Activated CD4-positive, alpha-beta memory T cell treated with anti-CD3 and anti-CD28 coated beads, Interleukin-2, amount 10 ng/mL, durations not matched to agents 7 days and 5 days (primary cell): ENCODE results near the gene CTXND1. TPM values are rescaled to one million over a fixed set of nuclear protein-coding genes. Genes with fewer than 3 reads are reported as not detected.
"Not testable (repeated sequence)": the region's sequence is repeated elsewhere in the genome, so short reads cannot be mapped to it uniquely, and the experiment has no call there.

Experiments
- CTCF ChIA-PET: fragments of 350-600 bp; sonication (Branson Sonifier 250); formaldehyde crosslinking; loops from one replicate; lab custom pipeline; 2021; ENCODE audit warnings: antibody characterized with exemption, inconsistent platforms; lab: Charles Lee
- POLR2A ChIA-PET: fragments of 350-600 bp; sonication (Branson Sonifier 250); formaldehyde crosslinking; loops from one replicate; lab custom pipeline; 2021; ENCODE audit warnings: antibody characterized with exemption; lab: Charles Lee
- DNase-seq: peaks from one replicate; pipeline ENCODE4 v3.0.0-alpha.2; 2020
- H3K27ac Mint-ChIP-seq: one replicate; pipeline ENCODE4 v1.8.0; 2021; ENCODE audit warnings: mild to moderate bottlenecking, mixed read lengths
- H3K27me3 Mint-ChIP-seq: one replicate; pipeline ENCODE4 v1.8.0; 2021; ENCODE audit warnings: mixed read lengths
- H3K36me3 Mint-ChIP-seq: one replicate; pipeline ENCODE4 v1.8.0; 2021; ENCODE audit warnings: low read depth, mixed read lengths
- H3K4me1 Mint-ChIP-seq: one replicate; pipeline ENCODE4 v1.8.0; 2021; ENCODE audit warnings: mixed read lengths
- H3K4me3 Mint-ChIP-seq: one replicate; pipeline ENCODE4 v1.8.0; 2021; ENCODE audit warnings: mild to moderate bottlenecking, mixed read lengths
- H3K9me3 Mint-ChIP-seq: one replicate; pipeline ENCODE4 v1.8.0; 2021; ENCODE audit warnings: mixed read lengths
- total RNA-seq, 2 experiments: library from RNA; stranded (reverse); gene quantifications; one replicate each; pipeline ENCODE4 v1.2.3, GENCODE V29; 2021

Gene CTXND1
- total RNA-seq, 2 experiments from 2014 or later: not detected

GRCh38 chr15:80155378-80156175, 96.4 kb downstream of the CTXND1 start:
- peaks cover 49% of the 10 kb centered on the region for H3K4me1 Mint-ChIP-seq

GRCh38 chr15:80155001-80155377, 97.0 kb downstream of the CTXND1 start:
- peak overlapping the region; percentile 66 for H3K27ac Mint-ChIP-seq
- CTCF ChIA-PET: no interaction called here

More at GRCh38 chr15:80155378-80156175, 96.4 kb downstream of the CTXND1 start:
- POLR2A ChIA-PET: interaction anchor here (4.0 kb wide), 1 partner anchor 95 kb away, joined by 23 read pairs; the partner anchor contains the start of gene ZFAND6
- peaks cover 23% of the 10 kb centered on the region for H3K36me3 Mint-ChIP-seq
- H3K27ac Mint-ChIP-seq, H3K9me3 Mint-ChIP-seq, DNase-seq, CTCF ChIA-PET, H3K4me3 Mint-ChIP-seq, H3K27me3 Mint-ChIP-seq: not testable (repeated sequence)

GRCh38 chr15:80154336-80154735, 97.7 kb downstream of the CTXND1 start:
- Mint-ChIP-seq H3K4me1 (peaks cover 36% of the 10 kb centered on the region), H3K9me3 (no peaks in the 10 kb centered on the region), H3K4me3 (peak overlapping the region; percentile 82), H3K27me3 (peaks cover 7% of the 10 kb centered on the region), H3K36me3 (peaks cover 11% of the 10 kb centered on the region), H3K27ac (peak overlapping the region; percentile 93)
- DNase-seq: no peak
- ChIA-PET POLR2A (interaction anchor here (1.3 to 4.0 kb wide), 3 partner anchors 8 to 94 kb away, joined by 3 to 23 read pairs (median 4); partner anchors contain the start of gene ZFAND6), CTCF (no interaction called here)

More at GRCh38 chr15:80155001-80155377, 97.0 kb downstream of the CTXND1 start:
- H3K4me3 Mint-ChIP-seq: peak overlapping the region; percentile 48
- peaks cover 6% of the 10 kb centered on the region for H3K27me3 Mint-ChIP-seq
- H3K4me1 Mint-ChIP-seq: peaks cover 43% of the 10 kb centered on the region
- H3K9me3 Mint-ChIP-seq: no peaks in the 10 kb centered on the region
- POLR2A ChIA-PET: interaction anchor here (1.3 to 4.0 kb wide), 2 partner anchors 9 to 95 kb away, joined by 3 to 23 read pairs; partner anchors contain the start of gene ZFAND6
- peaks cover 17% of the 10 kb centered on the region for H3K36me3 Mint-ChIP-seq
- no peak for DNase-seq

- H3K9me3 Mint-ChIP-seq: no peaks in the 10 kb centered on the region
- no peak for DNase-seq
- POLR2A ChIA-PET: interaction anchor here (0.5 to 4.0 kb wide), 7 partner anchors 8 to 283 kb away, joined by 3 to 23 read pairs (median 4); partner anchors contain the start of gene ZFAND6
- H3K27me3 Mint-ChIP-seq: peaks cover 7% of the 10 kb centered on the region
- peak overlapping the region; percentile 82 for H3K4me3 Mint-ChIP-seq
- peak overlapping the region; percentile 93 for H3K27ac Mint-ChIP-seq
- CTCF ChIA-PET: interaction anchor here (0.9 to 1.0 kb wide), 2 partner anchors 9 to 93 kb away, joined by 3 to 4 read pairs; no protein-coding TSS in a partner anchor
- H3K36me3 Mint-ChIP-seq: peaks cover 8% of the 10 kb centered on the region
- H3K4me1 Mint-ChIP-seq: peaks cover 34% of the 10 kb centered on the region
Measured at GRCh38 chr15:80153900-80154299, 98.1 kb downstream of the CTXND1 start.

GRCh38 chr15:80152896-80153876, 98.8 kb downstream of the CTXND1 start, which contains the start of gene FAH:
Gene FAH, plus strand, starts transcription at chr15:80152999. Its CDS starts 56 bp downstream, at chr15:80153055.
- ChIA-PET POLR2A (interaction anchor here (0.5 to 4.0 kb wide), 8 partner anchors 7 to 282 kb away, joined by 3 to 23 read pairs (median 4); partner anchors contain the start of gene ZFAND6), CTCF (interaction anchor here (0.9 to 1.0 kb wide), 2 partner anchors 9 to 92 kb away, joined by 3 to 4 read pairs; no protein-coding TSS in a partner anchor)
- H3K4me1 Mint-ChIP-seq: peaks cover 33% of the 10 kb centered on the region

GRCh38 chr15:80152180-80152895, 99.7 kb downstream of the CTXND1 start:
- Mint-ChIP-seq H3K27ac (peak overlapping the region; percentile 47), H3K27me3 (peaks cover 10% of the 10 kb centered on the region), H3K4me1 (peaks cover 33% of the 10 kb centered on the region), H3K4me3 (peak overlapping the region; percentile 76), H3K36me3 (peaks cover 8% of the 10 kb centered on the region), H3K9me3 (no peaks in the 10 kb centered on the region)
- peak; percentile 95 for DNase-seq
- ChIA-PET POLR2A (interaction anchor here (1.3 to 4.0 kb wide), 5 partner anchors 8 to 229 kb away, joined by 3 to 23 read pairs (median 10); partner anchors contain the start of gene ZFAND6), CTCF (interaction anchor here (1.6 kb wide), 1 partner anchor 20 kb away, joined by 5 read pairs; no protein-coding TSS in a partner anchor)

More at GRCh38 chr15:80152896-80153876, 98.8 kb downstream of the CTXND1 start, which contains the start of gene FAH:
- Mint-ChIP-seq H3K9me3 (no peaks in the 10 kb centered on the region), H3K27me3 (peaks cover 7% of the 10 kb centered on the region), H3K36me3 (peaks cover 8% of the 10 kb centered on the region), H3K4me3 (peak within 1 kb of the TSS; percentile 82), H3K27ac (peak within 1 kb of the TSS; percentile 93)
- peak; percentile 64 for DNase-seq

GRCh38 chr15:80151576-80151975, 100.4 kb downstream of the CTXND1 start:
- H3K4me1 Mint-ChIP-seq: peaks cover 33% of the 10 kb centered on the region
- peaks cover 14% of the 10 kb centered on the region for H3K27me3 Mint-ChIP-seq
- H3K36me3 Mint-ChIP-seq: peaks cover 8% of the 10 kb centered on the region
- DNase-seq: no peak
- no peaks in the 10 kb centered on the region for H3K9me3 Mint-ChIP-seq
- ChIA-PET POLR2A (interaction anchor here (3.1 to 4.0 kb wide), 2 partner anchors 9 to 91 kb away, joined by 16 to 23 read pairs; partner anchors contain the start of gene ZFAND6), CTCF (interaction anchor here (1.6 kb wide), 1 partner anchor 21 kb away, joined by 5 read pairs; no protein-coding TSS in a partner anchor)
- H3K27ac Mint-ChIP-seq: peak overlapping the region; percentile 18
- peak overlapping the region; percentile 76 for H3K4me3 Mint-ChIP-seq

- Mint-ChIP-seq H3K9me3 (no peaks in the 10 kb centered on the region), H3K36me3 (peaks cover 8% of the 10 kb centered on the region), H3K27me3 (peaks cover 16% of the 10 kb centered on the region), H3K27ac (no peak overlapping the region), H3K4me3 (no peak overlapping the region), H3K4me1 (peaks cover 33% of the 10 kb centered on the region)
- ChIA-PET POLR2A (interaction anchor here (3.1 to 4.0 kb wide), 2 partner anchors 9 to 91 kb away, joined by 16 to 23 read pairs; partner anchors contain the start of gene ZFAND6), CTCF (interaction anchor here (1.6 kb wide), 1 partner anchor 21 kb away, joined by 5 read pairs; no protein-coding TSS in a partner anchor)
- DNase-seq: no peak
Measured at GRCh38 chr15:80151148-80151547, 100.9 kb downstream of the CTXND1 start.

Other genes with a start within 250 kb of the CTXND1 start
- gene ZFAND6, start 192.5 kb downstream of the CTXND1 start, total RNA-seq: 10 to 100 TPM; 46.7 to 48.7 TPM
- gene FAH, start 99.2 kb downstream of the CTXND1 start, total RNA-seq: 10 to 100 TPM; 42.5 to 43.6 TPM
- gene ARNT2, start 152.2 kb upstream of the CTXND1 start, total RNA-seq: not detected